T-helper 1 cell (primary cell): ENCODE data around the gene ZNF467.

Source experiments
- DNase-seq, 5 donors: peaks; one replicate each; pipeline ENCODE4 v3.0.0-alpha.2; 2012 to 2020

The ZNF467 gene

DNA sequence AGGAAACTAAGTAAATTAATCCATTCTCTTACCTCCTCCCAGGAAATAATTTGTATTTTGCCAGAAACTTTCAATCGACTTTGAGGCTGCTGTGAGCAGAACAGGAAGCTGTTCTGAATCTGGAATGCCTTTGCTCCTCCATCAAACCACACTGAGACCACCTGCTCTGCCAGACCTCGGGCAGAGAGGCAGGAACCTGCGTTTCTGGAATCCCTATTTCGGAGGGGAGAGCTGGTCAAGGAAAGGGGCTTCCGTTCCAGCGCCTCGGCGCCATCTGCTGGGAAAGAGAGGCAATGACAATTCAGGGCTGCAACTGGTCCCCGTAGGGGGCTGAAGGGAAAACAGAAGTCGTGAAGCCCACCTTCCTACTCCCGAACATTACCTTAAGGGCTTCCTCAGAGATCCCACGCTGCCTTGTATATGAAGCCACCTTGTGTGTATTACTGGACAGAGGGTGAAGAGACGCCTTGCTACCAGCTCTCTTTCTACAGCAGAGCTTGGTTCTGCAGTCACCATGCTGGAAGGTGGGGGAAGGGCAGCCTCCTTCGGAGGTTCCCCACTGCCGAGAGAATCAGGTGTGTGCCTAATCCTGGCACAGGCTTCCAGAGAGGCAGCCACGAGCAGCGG, 31.2 kb downstream of the ZNF467 start:
- DNase-seq: peak in 4 of 5 donors; percentile 32 to 43 (median 40)

DNA sequence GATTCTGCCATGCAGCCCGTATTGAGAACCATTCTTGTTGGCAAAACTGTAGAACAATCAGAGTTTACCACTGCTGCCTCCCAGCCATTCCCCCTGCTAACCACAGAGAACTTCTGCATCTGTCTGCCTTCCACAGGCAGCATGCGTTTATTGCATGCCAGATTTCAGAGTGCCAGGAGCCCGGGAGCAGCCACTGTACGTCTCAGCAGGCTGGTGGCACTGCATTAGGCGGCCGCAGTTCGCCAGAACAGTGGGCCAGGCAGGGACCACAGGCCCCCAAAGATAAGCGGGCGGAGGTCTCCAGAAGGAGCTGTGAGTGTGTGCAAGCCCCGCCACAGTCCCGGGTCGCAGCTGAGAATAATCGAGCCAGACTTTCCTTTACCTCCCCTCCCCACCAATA, 31.8 kb downstream of the ZNF467 start:
- no peak for DNase-seq

DNA sequence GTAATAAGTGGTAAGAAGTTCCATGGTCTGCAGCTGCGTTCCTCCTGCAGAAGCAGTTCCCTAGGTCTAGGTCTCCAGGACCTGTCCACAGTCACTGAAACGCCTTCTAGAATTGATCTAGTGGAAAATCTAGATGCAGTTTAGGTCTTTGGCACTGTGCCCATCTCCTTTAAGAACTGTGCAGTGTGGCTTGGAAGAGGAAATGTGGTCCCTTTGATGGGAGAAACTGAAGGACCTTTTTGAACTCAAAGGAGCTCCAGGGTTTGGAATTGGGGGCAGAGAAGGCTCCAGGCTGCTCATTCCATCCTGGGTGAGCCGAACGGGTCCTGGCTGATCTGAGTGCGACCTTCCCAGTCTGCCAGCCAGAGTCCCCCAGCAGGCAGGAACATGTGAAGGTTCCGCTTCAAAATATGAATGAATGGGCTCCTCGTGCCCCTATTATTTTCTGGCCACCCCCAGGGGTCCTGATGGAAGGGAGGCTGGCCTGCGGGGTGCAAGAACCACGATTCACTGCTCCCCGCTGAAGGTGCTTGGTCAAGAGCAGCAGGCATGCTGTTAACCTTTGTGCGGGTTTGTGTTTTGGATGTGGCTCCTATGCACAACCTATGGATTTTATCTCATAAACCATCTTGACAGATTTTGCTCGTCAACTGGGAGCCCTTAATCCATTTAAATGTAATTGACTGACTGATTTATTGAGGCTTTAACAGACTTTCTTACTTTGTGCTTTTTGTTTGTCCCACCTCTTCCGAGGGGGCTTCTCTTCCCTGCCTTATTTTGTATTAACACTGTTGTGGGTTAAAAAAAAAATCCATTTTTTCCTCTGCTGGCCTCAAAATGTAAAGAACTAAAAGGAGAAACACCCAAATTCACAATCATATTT, 36.7 kb downstream of the ZNF467 start:
- no peak for DNase-seq

DNA sequence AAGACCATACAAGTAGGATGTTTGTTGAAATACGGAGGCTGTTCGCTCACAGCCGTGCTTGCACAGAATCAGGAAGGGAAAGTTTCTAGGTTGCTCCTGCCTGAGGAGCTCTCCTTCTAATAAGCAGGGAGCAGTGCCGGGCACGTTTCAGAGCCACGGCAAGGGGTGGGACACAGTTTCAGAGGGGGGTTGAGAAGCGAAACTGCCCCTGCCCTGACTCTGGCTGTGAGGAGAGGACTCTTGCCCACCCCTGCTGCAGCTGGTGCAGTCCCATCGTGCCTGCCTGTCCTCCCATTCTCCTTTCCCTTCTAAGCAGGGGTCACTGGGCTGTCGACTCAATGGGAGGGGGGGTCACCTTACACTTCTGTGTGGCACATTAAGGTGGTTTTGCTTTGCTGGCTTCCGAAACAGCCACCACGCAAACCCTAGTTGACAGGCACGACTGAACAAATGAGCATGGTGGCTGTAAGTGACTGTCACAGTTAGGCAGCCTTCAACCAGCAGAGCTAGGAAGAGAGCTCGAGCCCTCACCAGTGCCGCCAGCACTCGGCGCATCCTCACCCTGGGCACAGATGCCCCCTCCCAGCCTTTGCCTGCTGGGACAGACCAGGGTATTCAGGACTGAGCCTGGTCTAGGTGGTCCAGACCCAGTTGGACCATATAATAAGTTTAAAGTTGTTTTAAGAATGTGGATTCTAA, 37.5 kb downstream of the ZNF467 start:
- DNase-seq: no peak

GRCh38 chr7:149735181-149735602, 38.2 kb downstream of the ZNF467 start:
- DNase-seq: no peak

DNA sequence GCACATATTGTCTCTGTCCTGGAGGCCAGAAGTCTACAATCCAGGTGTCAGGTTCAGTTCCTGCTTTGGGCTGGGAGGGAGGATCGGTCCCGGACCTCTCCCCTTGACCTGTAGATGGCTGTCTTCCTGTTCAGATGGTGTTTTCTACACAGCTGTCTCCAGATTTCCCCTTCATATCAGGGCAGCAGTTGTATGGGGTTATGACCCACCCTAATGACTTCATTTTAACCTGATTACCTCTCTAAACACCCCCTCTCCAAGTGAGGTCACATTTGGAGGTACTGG, 38.7 kb downstream of the ZNF467 start:
- DNase-seq: no peak

GRCh38 chr7:149733924-149734790, 39.2 kb downstream of the ZNF467 start:
- no peak for DNase-seq

DNA sequence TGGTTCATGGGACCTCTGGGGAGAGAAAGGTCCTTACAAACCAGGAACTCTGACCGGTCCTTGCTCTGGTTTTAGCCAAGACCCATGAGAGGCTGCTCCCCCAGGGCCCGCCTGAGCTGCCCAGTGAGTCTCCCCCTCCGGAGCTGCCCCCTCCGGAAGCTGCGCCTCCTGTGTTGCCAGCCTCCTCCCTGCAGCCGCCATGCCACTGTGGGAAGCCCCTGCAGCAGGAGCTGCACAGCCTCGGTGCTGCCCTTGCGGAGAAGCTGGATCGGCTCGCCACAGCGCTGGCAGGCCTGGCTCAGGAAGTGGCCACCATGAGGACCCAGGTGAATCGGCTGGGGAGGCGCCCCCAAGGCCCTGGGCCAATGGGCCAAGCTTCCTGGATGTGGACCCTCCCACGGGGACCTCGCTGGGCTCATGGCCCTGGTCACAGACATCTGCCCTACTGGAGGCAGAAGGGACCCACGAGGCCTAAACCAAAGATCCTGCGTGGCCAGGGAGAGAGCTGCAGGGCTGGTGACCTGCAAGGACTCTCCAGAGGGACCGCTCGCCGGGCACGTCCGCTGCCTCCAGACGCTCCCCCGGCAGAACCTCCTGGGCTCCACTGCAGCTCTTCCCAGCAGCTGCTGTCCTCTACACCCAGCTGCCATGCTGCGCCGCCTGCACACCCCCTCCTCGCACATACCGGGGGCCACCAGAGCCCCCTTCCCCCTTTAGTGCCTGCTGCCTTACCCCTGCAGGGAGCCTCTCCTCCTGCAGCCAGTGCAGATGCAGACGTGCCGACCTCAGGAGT, 40.1 kb downstream of the ZNF467 start:
- no peak for DNase-seq

DNA sequence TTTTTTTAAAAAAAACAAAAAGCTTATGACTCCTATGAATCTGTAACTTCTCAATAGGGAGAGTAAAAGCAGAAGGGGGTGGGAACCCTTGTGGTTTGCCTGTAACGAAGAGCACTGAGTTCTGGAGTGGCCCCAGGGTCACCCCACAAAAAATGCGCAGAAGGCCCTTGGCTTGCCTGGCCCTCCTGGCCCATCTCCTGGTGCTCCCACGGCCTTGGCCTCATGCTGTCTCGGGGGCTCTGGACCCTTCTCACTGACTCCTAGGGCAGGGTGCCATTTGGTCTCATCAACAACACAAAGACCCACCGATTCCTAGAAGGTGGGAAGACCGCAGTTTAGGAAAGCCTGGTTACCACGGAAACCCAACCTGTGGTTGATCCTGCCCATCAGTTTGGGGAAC, 40.8 kb downstream of the ZNF467 start:
- DNase-seq: no peak

DNA sequence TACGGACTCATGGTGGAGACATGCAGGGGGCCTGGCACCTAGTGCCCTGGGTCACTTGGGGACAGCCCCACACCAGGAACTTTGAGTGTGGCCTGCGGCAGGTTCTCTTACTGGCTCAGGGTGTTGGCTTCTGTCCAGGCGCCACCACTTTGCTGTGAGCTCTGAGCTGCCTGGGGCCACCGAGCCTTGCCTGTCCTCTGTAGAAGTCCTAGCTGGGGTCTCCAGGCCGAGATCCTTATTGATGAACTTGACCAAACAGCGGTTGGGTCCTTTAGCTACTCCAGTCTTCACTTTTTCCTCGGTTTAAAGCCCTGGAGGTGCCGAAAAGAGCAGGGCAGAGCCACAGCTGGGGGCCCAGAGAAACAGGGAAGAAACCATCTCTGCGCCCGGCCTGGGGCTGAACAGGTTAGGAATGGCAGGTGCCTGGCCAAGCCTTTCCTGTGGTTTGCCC, 41.3 kb downstream of the ZNF467 start:
- DNase-seq: no peak

DNA sequence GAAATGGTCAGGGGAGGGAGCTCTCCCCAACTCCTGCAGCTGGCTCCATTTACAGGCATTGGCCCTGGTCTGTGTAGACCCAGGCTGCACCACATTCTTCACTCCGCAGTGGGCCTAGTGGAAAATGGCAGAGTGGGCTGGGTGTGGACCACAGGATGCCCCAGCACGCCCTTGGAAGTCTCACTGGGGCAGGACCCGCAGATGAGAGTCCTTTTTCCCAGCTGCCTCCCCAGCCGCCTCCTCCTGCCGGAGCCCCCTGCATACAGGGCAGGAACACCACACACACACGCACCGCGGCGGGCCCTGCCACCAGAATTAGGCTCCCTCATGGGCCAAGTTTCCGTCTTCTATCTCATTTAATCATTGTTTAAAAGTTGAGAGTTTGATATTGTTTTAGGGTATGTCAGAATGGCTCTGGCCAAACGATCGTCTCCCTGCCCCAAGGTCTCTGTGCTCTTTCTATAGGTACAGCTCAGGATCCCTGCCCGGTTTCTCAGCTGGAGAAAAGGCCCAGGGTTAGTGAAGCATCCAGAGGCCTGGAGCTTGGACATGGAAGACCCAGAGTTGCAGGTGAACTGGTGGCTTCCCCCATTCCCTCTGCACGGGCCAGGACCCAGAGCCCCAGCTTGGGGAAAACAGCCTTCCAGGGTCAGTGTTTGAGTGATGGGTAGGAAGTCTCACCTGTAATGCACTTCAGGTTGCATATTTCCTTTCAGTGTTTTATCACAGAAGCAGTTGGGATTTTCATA, 42.0 kb downstream of the ZNF467 start:
- no peak for DNase-seq

DNA sequence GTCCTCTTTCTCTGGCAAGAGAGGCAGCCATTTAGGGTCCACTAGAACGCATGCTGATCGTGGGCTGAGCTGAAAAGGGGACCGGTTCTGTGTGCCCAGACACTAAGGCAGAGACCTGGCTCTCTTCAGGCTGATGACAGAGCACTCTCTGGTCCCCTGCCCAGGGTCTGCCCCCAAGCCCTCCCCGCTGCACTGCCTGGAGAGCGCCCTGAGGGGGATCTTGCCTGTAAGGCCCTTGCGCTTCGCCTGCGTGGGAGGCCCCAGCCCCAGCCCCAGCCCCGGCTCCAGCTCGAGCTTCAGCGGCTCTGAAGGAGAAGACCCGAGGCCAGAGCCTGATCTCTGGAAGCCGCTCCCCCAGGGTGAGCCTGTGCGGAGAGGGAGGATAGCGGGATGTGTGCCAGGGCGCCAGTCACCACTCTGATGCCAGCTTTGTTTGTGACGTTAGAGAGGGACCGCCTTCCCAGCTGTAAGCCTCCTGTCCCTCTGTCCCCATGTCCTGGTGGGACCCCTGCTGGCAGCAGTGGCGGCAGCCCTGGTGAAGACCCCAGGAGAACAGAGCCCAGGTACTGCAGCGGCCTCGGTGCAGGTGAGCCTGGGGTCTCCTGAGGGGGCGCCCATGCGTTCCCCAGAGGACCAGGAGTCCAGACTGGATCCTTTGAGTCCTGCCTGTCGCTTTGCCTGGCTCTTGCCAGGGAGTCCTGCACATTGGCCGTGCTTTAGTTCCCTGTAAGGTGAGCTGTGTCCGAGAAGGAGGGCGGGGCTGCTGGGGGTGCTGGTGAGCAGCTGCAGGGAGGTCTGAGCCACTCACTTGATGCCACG, 43.2 kb downstream of the ZNF467 start:
- DNase-seq: no peak

- no peak for DNase-seq
These were observed 43.8 kb downstream of the ZNF467 start for GRCh38 chr7:149729586-149729982.

DNA sequence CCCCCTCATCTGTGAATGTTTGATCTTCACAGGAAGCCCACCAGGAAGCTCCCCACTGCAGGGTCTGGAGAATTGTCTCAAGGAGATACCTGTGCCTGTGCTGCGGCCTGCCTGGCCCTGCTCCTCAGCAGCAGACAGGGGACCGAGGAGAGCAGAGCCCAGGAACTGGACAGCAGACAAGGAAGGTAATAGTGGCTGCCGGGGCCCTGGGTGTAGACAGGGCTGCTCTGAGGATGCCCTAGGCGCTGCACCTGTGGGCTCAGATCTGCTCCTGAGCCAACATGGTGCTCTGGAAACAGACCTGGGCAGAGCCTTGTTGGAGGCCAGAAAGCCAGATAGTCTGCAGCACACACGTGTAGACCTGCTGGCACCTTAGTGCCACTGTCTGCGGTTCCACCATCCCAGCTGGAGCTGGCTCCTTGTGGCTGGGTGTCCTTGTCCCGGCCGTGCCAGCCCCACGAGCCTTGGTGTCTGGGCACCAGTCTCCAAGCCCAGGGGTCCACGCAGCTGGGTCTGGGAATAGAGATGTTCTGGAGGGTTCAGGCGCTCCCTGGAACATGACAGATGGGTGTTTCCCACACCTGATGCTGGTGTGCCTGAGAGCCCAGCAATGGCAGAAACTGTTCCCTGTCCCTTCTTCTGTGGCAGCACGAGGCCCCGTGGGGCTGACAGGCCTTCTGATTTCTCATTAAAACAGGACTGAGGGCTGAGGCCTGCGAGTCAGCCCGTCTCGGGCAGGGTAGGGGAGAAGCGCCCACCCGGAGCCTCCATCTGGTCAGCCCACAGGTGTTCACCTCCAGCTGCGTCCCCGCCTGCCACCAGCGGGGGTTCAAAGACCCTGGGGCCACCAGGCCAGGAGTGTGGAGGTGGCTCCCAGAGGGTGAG, 44.7 kb downstream of the ZNF467 start:
- no peak for DNase-seq

DNA sequence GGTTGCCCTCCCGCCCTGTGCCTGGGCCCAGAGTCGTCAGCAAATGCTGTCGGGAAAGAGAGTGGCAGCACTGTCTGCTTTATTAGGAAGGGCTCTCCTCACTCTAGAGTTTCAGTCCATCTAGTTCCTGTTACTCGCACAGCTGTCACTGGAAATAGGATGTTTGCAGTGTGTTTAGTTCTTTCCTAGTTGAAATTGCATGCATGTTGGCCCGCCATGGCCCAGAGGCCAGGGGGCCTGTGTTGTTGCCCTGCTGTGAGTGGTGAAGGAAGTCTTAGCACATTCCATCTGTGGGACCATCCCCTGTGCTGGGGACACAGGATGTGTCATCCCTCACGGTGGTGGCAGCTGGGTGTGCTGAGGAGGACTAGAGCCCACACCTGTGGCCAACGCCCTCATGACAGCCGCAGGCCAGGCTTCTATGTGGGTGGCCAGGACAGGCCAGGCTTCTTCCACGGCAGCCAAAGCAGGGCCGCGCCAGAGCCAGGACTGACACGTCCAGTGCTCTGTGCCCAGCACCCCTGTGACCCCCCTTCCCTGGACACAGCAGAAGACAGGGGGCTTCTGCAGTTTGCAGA, 45.4 kb downstream of the ZNF467 start:
- DNase-seq: no peak

DNA sequence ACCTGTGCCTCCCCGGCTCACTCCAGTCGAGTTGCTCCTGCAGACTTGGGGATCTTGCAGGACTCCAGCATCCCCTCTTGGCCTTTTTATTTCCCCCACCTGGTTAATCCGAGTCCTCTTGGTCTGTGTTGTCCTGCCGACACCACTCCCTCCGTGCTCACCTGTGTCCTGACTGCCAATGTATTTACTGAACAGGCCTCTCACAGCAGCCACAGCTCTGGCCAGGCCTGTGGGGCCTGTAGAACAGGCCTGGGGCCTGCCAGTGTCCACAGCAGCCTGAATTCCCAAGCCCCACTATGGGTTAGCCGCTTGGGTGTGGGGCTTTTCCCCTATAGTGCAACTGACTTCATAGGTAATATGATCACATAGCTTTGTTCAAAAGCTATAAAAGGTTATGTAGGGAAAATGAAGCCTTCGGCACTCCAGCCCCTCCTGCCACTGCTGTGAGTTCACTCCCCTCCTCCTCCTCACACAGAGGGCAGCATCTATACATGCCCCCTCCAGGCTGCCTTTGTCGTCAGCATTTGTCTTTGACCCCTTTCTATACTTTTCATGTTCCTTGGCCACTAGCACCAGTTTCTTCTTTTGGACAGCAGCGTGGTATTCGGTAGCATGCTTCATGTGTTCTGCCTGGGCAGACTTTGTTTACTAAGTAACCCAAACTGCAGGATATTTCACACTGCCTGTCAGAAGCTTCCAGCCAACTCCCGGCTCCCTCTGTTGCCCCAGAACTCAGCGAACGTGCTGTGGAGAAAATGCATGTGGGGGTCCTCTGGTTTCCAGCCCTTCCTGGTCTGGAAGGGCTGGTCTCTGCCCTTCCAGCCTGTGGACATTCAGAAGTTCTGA, 46.1 kb downstream of the ZNF467 start:
- DNase-seq: no peak

DNA sequence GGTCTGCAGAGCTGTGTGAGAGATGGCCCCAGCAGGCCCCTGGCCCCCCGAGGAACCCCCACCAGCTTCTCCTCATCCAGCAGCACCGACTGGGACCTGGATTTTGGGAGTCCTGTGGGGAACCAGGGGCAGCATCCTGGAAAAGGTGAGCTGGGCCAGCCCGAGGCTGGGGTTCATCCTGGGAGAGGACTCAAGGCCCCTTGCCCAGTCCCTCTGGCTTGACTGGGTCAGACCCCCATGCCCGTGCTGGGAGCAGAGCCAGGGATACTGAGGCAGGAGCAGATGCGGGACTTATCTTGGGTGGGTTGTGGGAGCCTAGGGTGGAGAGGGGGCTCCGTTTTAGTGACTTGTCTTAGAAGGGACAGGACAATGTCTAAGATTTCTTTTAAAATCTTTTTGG, 47.5 kb downstream of the ZNF467 start:
- no peak for DNase-seq

- DNase-seq: no peak
These were observed 48.0 kb downstream of the ZNF467 start for GRCh38 chr7:149725426-149725821.
